ENCODE data around the gene CACHD1.
"Not testable (repeated sequence)": the region's sequence is repeated elsewhere in the genome, so short reads cannot be mapped to it uniquely, and the experiment has no call there.

The CACHD1 gene

DNA sequence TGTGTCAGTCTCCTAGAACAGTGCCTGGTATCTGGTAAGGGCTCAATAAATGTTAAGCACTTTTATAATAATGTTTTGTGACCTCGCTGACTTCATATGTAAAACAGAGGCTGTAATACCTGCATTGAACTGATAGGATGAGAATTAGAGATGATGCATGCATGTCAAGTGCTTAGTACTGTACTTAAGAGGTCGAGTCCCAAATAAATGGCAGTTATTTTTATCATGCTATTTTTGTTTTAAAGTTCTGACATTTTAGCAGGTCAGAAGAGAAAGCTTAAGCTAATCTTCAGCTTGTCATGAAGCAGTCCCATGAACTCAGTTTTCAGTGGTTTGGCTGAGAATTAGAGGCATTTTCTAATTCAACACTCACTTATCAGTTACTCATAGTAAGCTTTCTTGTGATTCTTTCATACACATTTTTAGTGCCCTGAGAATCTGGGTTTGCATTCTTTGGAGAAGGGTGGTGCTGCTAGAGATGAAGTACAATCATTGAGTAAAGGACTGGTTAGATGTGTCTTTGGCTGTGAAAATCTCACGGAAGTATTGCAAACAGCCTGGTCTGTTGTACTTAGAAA, 199.3 kb downstream of the CACHD1 start:
- DNase-seq = no peak

DNA sequence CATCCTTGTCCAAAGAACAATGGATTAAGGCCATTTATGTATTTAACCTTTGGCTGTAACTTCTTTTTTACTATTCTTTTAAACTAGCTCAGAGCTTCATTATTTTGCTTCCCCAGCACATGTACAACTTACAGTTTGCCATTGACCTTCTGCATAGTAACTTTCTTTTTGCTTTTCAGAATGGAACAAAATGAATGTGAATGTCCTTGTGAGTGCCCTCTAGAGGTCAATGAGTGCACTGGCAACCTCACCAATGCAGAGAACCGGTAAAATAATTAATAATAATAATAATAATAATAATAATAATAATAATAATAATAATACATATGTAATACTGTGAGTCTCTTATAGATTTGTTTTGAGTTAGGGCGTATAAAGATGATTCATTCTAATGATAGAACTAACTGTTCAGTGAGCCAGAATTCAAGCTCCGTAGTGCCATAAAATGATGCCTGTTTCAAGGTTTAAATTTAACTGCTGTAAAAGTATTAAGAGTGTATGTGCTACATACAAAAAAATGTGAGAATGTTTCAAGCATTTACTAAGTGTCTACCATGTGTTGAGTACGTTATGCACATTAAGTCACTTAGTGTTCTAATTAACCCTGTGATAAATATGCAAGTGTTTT, 205.9 kb downstream of the CACHD1 start:
- no peak for DNase-seq

DNA sequence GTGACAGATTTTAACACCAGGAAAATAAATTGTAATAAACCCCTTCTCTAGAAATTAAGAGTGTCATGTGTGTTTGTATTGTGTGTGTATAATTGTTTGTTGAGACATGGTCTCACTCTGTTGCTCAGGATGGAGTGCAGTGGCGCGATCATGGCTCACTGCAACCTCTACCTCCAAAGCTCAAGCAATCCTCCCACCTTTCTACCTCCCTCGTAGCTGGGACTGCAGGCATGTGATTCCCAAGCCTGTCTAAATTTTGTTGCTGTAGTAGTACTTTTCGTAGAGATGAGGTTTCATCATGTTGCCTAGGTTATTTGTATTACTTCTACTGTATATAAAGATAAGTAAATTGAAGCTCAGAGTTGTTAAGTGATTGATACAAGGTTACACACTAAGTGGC, 206.5 kb downstream of the CACHD1 start:
- no peak for DNase-seq

DNA sequence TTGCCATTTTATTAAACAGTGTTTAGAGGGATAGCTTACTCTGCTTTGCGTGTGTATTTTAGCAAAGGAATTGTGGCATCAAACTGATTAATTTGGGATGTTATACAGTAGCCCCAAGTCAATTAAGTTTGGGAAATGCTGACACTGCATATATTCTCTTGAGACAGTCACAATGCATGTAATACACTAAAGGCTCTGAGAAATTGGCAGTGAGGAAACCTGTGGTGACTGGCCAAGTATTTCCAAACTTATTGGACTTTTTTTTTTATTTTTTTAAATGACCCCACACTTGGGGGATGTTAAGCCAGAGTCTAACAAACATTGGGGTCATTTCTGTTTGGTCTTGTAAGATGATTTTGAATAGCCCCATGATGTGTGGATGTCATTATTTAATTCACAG, 207.6 kb downstream of the CACHD1 start:
- DNase-seq = no peak

DNA sequence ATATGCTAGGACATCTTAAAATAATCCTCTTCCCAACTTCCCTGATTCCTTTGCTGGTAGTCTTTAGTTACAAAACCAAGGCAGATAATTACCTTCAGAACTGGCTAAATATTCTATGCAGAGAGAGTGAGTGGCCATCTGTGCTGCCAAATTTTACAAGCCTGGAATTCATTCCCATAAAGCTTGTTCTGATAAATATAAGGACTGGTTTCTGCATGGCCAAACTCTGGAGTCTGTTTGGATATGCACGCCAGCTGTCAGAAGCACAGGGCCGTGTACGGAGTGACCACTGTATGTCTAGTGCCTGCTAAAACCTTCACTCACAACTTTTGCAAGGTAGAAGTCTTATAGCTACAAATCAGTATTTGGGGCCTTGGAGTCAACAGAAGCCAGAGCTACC, 208.4 kb downstream of the CACHD1 start:
- DNase-seq = no peak

DNA sequence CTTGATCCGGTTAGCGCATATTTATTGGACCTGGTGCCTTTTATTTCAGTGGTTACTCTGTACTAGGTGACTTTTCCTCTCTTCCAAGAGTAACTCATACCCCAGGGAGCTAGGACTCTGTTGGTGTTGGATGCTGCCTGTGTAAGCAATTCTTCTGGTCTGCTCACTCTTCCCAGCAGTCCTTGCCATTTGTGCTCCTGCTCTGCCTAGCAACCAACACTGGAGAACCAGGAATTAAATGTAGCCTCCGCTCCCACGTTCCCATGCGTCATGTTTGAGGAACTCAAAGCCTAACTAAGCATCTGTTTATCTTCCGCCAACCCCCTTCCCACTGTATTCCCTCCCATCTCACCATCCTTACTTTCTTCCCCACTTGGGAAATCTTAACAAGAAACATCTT, 209.2 kb downstream of the CACHD1 start:
- no peak for DNase-seq

DNA sequence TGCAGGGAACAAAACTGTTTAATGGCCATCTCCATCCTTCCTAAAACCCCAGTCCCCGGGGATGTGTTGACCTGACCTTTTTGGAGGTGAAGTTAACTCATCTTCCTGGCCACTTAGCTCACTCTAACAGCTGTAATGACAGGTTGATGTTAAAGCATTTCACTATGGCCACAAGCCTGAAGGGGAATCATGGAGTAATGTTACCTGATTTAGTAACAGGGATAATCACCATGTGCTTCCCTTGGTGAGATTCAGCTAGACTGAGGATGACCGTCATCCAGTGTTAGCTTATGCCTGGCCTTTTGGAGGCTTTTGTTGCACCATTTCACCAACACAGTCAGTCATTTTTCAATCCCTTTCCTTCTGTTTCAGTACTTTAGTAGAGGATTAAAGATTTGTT, 210.7 kb downstream of the CACHD1 start:
- no peak for DNase-seq

DNA sequence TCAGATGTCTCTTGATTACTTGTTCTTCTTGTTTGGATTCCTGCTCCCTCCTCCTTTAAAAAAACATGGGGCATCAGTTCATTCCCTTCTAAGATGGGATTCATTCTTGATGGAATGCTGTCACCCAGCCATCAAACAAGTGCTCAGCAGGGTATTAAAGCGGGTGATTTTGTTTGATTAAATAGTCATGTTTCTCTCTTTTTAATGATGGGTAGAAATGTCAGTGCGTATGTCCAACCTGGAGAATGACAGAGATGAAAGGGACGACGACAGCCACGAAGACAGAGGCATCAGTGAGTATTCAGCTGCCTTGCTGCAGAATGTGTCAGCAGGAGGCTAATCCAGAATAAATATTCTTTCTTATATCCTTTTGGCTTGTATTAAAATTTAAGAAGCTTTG, 211.1 kb downstream of the CACHD1 start:
- no peak for DNase-seq

DNA sequence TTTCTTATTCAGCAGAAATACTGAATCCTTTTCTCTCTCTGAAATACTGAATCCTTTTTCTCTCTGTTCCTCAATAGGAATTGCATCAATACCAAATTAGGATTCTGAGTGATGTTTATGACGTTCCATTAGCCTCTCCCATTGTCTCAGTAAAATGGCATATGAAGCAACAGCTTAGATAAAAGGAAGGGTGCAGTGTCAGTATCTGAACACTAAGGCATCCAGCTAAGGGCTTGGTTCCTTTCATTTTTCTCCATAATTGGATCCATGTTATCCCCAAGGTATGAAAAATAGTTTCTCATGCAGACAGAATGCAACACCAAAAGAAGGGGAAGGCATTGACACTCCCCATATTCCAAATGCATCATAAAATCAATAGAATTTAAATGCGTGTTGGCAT, 213.5 kb downstream of the CACHD1 start:
- no peak for DNase-seq

DNA sequence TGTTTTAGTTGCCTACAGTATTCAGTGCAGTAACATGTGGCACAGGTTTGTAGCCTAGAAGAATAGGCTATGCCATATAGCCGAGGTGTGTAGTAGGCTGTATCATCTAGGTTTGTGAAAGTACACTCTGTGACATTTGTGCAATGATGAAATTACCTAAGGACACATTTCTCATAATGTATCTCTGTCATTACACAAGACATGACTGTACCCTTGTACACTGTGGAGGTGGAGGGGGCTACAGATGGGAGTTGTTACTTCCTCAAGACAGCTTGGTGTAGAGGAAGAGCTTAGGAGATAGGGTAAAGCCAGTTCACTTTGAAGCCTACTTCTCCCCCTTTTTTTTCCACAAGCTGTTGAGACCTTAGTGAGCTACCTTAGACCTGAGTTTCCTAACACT, 215.3 kb downstream of the CACHD1 start:
- DNase-seq = no peak

DNA sequence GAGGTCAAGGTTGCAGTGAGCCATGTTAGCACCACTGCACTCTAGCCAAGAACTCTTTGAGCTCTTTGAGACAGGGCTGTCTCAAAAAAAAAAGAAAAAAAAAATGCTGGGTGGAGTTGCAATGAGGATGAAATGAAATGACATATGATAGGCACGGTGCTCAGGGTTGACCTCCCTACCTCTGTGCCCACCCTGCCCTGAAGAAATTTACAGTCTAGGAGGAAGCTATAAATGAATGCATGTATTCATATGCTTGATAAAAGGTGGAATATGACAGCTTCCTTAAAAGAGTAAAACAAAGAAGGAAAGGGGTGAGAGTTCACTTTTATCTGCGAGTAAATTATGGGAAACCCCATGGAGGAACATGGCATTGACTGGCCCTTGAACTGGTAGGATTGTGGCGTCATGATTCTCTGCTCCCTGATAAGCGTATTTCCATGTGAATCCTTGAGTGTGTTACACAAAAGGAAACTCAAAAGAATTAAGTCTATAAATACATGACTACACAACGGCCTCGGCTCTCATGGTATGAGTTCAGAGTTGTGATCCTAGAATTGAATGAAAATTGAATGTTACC, 215.9 kb downstream of the CACHD1 start:
- DNase-seq = no peak

DNA sequence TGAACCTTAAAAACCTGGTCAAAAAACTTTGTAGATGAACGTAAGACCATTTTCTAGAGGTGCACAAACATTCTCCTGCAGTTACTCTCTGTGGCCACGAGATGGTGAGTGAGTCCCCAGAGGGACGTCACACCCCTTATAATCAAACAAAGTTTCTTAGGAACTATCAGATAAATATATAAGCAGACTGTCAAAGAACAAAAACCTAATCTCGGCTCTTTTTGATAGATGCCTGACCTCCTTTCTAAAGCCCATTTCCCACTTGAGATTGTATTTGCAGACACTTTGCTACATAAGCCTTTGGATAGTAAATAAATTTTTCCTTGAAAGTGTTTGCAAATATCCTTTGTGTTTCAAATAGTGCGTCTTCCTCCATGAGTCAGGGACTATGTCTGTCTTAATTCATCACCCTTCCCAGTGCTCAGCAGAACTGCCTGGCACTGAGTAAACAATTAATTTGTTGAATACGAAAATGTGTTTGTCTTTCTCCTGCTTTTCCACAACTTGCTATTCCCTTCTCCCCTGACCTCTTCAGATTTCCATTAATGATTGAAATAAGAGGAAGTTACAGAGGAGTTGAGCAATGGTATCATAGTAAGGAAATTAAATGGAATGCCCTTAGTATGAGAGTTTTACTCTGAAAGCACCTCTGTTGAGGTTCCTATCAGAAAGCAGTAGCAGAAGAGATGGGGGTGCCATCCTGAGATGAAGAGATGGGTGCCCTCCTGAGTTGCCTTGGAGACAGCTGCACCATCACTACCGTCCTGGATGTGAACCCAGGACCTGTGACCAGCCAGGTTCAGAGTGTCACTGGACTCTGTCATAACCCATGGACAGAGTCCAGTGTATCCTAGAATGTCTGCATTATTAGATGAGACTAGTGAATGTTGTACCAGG, 217.1 kb downstream of the CACHD1 start:
- peak; percentile 13 for DNase-seq

DNA sequence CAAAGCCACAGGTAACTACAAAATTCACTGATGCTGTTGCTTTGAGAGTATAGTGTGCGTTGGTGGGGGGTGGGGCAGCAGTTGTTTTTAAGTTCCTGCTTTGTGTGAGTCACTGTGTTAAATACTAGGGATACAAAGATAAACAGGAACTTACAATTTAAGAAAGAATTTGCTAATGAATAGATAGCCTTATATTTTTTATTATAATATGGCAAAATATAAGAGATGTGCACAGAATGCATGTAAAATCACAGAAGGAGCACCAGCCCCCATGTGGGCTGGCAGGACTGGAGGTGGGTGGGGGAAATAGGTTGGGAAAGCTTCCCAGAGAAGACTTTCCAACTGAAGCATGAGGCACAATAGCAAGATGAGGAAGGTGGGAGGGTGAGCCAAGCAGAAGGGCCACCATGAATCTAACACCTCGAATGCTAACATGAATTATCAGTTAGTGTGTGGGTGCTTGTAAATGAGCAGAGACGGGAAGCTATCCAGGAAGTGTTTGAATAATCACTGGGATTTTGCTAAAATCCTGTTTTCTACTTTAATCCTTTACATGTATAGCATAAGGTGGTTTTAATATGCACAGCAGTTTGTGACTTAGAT, 217.9 kb downstream of the CACHD1 start:
- DNase-seq = no peak

DNA sequence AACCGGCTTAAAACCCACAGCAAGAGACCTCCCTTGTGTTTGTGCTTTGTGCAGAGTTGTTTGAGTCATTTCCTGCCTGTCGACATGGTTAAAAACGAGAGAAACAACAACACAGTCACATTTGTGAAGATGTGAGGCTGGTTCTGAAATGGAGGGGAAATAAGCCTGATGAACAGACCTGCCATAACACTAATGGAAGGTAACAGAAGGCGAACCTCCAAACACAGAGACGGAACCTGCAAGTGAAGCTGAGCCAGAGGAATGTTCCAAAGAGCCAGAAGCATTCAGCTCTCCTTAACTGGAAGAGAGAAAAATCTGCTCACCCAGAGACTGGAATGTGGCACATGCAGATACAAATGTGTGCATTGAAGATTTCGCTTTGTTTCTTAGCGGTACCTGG, 221.7 kb downstream of the CACHD1 start:
- no peak for DNase-seq

DNA sequence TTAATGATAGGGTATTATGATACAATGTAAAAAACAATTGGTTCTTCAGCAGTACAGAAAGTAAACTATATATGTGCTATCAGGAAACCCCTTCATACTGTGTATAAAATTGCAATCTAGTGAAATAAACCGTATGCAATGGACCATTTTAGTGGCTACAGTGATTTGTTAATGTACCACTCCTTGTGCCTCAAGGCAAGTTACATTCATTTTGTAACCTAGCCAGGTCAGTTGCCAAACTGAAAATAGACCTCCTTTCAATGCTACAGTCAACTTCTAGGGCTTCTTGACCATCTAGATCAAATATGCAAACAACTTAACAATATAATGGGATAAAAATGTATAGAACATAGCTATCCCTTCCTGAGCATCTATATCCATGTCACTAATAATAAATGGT, 223.0 kb downstream of the CACHD1 start:
- no peak for DNase-seq

DNA sequence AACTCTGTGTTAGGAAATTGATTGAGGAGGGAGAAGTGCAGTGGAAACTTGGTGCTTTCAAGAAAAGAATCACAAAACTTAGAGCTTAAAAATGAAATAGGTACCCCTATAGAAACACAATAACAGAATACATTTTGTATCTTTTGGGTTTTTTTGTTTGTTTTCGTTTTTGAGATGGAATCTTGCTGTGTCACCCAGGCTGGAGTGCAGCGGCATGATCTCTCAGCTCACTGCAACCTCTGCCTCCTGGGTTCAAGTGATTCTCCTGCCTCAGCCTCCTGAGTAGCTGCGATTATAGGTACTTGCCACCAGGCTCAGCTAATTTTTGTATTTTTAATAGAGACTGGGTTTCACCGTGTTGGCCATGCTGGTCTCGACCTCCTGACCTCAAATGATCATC, 223.5 kb downstream of the CACHD1 start:
- no peak for DNase-seq

DNA sequence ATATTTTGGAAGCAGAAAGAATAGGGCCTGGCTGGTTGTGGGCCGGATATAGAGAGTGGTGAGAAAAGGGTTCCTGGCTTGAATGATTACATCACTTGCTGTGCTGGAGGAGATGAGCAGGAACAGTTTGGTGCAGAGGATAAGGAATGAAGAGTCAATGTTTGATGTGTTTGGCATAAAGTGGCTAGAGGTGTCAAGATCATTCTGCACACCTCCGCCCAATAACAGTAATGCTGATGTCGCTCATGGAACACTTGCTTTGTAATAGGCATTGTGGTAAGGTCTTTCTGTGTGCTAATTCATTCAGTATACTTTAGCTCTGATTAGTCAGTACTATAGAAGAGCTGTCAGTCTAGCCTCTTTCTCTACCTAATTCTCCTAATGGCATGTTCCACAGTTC, 226.9 kb downstream of the CACHD1 start:
- no peak for DNase-seq

DNA sequence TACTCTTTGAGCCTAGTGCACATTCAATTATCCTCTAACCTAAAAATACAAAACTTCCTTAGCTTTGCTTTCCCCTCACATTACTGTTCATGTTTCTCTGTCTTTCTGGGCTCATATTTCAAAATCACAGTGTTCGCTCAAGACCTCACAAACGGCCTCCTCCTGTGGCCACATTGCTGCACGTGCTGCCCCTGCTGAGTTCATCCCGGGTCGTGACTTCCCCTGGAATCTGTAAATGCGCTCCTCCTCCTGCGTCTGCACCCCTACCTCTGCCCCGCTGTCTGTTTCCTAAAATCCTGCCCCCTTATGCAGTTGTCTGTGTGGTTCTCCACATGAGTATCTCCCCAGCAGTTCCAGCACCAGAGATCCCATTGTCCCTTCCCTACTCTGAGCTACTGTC, 229.4 kb downstream of the CACHD1 start:
- DNase-seq = no peak

DNA sequence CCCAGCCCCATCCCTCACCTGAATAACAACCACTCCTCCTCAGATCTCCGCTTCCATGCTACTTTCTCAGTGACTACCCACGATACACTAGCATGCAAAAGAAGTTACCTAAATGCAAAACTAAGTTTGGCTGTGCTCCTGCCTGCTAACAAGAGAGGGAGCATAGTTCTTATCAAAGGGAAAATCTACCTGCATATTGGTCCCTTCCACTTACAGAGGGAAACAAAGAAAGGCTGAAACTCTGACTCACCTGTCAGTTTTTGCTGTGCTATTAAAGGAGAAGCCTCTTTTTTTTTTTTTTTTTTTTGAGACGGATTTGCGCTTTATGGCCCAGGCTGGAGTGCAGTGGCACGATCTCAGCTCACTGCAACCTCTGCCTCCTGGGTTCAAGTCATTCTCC, 231.1 kb downstream of the CACHD1 start:
- no peak for DNase-seq

DNA sequence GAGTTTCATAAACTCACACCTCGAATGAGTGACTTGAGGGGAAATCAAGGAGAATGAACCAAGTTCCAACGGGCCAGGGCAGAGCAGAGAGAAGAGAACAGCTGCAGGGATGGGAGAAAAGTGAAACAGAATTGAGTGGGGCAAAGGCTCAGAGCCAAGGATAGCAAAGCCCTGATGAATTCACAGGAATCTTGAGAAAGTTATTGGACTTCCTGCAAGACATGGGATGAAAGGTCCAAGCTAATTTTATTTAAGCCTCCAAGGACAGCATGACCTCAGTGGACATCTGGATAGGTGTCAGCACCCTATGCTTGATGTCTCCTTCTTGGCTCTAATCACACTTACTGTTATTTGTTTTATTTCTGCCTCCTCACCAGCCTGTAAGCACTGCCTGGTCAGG, 232.0 kb downstream of the CACHD1 start:
- DNase-seq = no peak

DNA sequence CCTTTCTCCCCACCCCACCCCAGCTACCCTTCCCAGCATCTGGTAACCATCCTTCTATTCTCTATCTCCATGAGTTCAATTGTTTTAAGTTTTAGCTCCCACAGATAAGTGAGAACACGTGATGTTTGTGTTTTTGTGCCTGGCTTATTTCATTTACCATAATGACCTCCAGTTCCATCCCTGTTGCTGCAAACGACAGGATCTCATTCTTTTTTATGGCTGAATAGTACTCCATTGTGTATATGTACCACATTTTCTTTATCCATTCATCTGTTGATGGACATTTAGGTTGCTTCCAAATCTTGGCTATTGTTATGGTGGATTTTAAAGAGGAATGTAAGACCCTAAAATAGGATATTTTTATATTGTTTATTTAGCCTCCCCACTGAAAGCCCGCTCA, 232.7 kb downstream of the CACHD1 start:
- DNase-seq = not testable (repeated sequence)

DNA sequence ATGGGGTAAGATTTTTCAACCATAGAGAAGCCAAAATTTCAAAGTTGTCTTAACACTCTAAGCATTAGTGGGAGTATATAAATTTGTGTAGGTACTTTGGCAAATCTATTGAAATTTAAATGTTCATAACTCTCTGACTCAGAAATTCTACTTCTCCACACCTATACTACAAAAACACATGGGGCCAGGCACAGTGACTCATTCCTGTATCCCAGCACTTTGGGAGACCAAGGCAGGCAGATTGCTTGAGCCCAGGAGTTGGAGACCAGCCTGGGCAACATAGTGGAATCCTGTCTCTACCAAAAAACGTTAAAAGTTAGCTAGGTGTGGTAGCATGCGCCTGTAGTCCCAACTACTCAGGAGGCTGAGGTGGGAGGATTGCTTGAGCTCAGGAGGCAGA, 233.7 kb downstream of the CACHD1 start:
- DNase-seq = no peak

DNA sequence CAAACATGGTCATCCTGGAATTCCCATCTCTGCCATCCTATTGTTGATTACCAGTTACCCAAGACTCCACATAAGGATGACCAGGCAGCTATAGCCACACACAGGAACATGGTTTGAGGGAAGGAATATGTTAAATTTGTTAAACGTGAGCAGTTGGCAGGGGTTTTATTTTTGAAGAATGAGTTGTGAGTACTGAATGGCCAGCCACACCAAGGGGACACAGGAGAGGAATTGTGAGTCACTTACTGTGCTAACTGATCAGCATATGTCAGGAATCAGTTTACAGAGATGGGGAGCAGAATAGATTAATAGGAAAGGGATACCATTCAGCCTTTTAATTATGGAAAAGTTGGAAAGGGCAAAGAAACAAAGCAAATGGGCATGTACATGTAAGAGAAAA, 235.7 kb downstream of the CACHD1 start:
- no peak for DNase-seq

DNA sequence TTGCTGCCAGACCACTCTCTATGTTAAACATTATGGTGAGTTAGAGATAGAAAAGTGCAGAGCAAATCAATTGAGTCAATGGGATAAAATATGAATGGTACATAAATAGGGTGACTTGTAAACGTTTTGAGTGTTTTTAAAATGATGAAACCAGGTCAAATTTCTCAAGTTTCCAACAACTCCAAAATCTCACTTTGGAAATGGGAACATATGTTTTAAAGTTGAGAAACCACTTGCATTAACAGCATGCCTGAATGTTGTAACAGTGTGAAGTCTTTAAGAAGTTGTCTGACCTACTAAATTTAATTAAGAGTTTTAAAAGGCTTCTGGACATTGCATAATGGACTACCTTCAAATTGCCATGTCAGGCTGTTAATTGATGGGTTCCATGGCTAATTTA, 241.3 kb downstream of the CACHD1 start:
- no peak for DNase-seq
